Measurements from ENCODE around the gene PRICKLE1.

PRICKLE1 gene

DNA sequence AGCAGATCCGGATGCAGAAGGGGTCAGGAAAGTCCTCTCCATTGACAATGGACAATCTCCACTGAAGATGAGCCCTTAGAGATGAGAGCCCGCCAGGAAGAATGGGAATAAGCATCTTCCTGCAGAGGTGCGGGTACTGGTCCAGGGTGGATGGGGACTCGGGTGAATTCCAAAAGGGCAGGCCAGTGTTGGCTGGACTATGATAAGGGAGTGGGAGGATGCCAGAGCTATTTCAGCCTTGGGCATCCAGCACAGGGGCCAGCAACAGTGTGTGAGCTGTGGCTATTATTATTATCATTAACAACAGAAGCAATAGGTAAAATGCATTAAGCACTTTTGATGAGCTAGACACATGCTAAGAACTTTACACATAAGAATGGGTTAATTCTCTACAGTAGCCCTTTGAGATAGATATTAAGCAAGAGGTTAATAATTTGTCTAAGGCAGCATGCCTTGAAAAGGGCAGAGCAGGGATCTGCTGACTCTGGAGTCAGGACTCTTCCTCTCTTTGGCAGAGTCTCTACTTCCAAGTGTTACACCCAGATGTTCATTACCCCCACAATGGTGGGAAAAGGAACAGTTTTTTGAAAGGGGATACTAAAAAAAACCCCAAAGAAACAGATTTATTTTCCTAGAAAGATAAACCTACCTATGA lies 55.2 kb downstream of the PRICKLE1 start:
- Histone ChIP-seq H3K4me3 (ENCODE audit: low read depth, low read length, poor library complexity, severe bottlenecking) (no peak overlapping the region), H4K20me1 (ENCODE audit: insufficient read depth, low read length) (no peaks in the 10 kb centered on the region), H3K36me3 (ENCODE audit: insufficient read depth, low read length) (no peaks in the 10 kb centered on the region), H3K9me2 (ENCODE audit: low read depth, low read length) (no peaks in the 10 kb centered on the region), H3F3A (ENCODE audit: insufficient read depth, low read length) (no peaks in the 10 kb centered on the region), H3K9ac (ENCODE audit: low read length) (no peak overlapping the region), H2AFZ (ENCODE audit: low read length) (no peak overlapping the region), H3K27ac (ENCODE audit: low read depth, low read length, poor library complexity, severe bottlenecking) (no peak overlapping the region), H3K27me3 (ENCODE audit: insufficient read depth, low read length) (no peaks in the 10 kb centered on the region), H3K4me1 (ENCODE audit: insufficient read depth, low read length, severe bottlenecking) (no peaks in the 10 kb centered on the region), H3K4me2 (ENCODE audit: low read length) (no peak overlapping the region), H3K9me3 (ENCODE audit: low read length) (no peaks in the 10 kb centered on the region), H3K79me2 (ENCODE audit: insufficient read depth, low read length) (no peaks in the 10 kb centered on the region)
- TF ChIP-seq EZH2 (IDR thresholded peaks at IDR 0.05; ENCODE audit: borderline replicate concordance, low read length): no peak
- TF ChIP-seq, protein P1, sequence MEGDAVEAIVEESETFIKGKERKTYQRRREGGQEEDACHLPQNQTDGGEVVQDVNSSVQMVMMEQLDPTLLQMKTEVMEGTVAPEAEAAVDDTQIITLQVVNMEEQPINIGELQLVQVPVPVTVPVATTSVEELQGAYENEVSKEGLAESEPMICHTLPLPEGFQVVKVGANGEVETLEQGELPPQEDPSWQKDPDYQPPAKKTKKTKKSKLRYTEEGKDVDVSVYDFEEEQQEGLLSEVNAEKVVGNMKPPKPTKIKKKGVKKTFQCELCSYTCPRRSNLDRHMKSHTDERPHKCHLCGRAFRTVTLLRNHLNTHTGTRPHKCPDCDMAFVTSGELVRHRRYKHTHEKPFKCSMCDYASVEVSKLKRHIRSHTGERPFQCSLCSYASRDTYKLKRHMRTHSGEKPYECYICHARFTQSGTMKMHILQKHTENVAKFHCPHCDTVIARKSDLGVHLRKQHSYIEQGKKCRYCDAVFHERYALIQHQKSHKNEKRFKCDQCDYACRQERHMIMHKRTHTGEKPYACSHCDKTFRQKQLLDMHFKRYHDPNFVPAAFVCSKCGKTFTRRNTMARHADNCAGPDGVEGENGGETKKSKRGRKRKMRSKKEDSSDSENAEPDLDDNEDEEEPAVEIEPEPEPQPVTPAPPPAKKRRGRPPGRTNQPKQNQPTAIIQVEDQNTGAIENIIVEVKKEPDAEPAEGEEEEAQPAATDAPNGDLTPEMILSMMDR (IDR thresholded peaks at IDR 0.05; ENCODE audit: low read length): no peak

DNA sequence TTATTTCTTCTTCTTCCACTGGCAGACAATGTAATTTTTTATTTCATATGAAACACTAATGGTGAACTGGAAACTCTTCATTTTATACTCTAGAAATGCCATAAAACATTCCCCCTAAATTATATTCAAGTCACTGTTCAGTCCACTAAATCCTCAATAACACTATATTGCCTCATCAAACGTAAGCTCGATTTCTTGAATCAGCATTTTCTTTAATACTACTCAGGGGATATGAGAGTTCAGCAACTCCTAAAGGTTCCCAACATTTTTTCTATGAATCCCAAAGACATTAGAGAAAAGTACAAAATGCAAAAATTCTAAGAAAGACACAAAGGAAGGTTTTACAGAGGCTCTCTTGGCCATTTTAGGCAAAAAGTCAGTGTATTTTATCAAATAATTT lies 59.3 kb downstream of the PRICKLE1 start:
- no peaks in the 10 kb centered on the region for H3K79me2 ChIP-seq (ENCODE audit: insufficient read depth, low read length)
- no peaks in the 10 kb centered on the region for H3K27me3 ChIP-seq (ENCODE audit: insufficient read depth, low read length)
- H4K20me1 ChIP-seq (ENCODE audit: insufficient read depth, low read length): no peaks in the 10 kb centered on the region
- no peak overlapping the region for H3K27ac ChIP-seq (ENCODE audit: low read depth, low read length, poor library complexity, severe bottlenecking)
- H3K9ac ChIP-seq (ENCODE audit: low read length): no peak overlapping the region
- H3K4me3 ChIP-seq (ENCODE audit: low read depth, low read length, poor library complexity, severe bottlenecking): no peak overlapping the region
- no peaks in the 10 kb centered on the region for H3K36me3 ChIP-seq (ENCODE audit: insufficient read depth, low read length)
- no peak overlapping the region for H2AFZ ChIP-seq (ENCODE audit: low read length)
- no peaks in the 10 kb centered on the region for H3K9me2 ChIP-seq (ENCODE audit: low read depth, low read length)
- no peaks in the 10 kb centered on the region for H3K4me1 ChIP-seq (ENCODE audit: insufficient read depth, low read length, severe bottlenecking)
- H3F3A ChIP-seq (ENCODE audit: insufficient read depth, low read length): no peaks in the 10 kb centered on the region
- H3K4me2 ChIP-seq (ENCODE audit: low read length): no peak overlapping the region
- TF ChIP-seq, protein P1 (IDR thresholded peaks at IDR 0.05; ENCODE audit: low read length): no peak
- no peak for TF ChIP-seq EZH2 (IDR thresholded peaks at IDR 0.05; ENCODE audit: borderline replicate concordance, low read length)
- H3K9me3 ChIP-seq (ENCODE audit: low read length): no peaks in the 10 kb centered on the region

GRCh38 chr12:42525444-42525843 lies 64.1 kb downstream of the PRICKLE1 start:
- no peaks in the 10 kb centered on the region for H3K9me2 ChIP-seq (ENCODE audit: low read depth, low read length)
- H3K4me1 ChIP-seq (ENCODE audit: insufficient read depth, low read length, severe bottlenecking): no peaks in the 10 kb centered on the region
- H3K4me2 ChIP-seq (ENCODE audit: low read length): no peak overlapping the region
- H3F3A ChIP-seq (ENCODE audit: insufficient read depth, low read length): no peaks in the 10 kb centered on the region
- no peak overlapping the region for H3K9ac ChIP-seq (ENCODE audit: low read length)
- no peaks in the 10 kb centered on the region for H3K9me3 ChIP-seq (ENCODE audit: low read length)
- no peak overlapping the region for H2AFZ ChIP-seq (ENCODE audit: low read length)
- H3K79me2 ChIP-seq (ENCODE audit: insufficient read depth, low read length): no peaks in the 10 kb centered on the region
- no peaks in the 10 kb centered on the region for H4K20me1 ChIP-seq (ENCODE audit: insufficient read depth, low read length)
- no peak overlapping the region for H3K4me3 ChIP-seq (ENCODE audit: low read depth, low read length, poor library complexity, severe bottlenecking)
- TF ChIP-seq, protein P1 (IDR thresholded peaks at IDR 0.05; ENCODE audit: low read length): no peak
- no peak for TF ChIP-seq EZH2 (IDR thresholded peaks at IDR 0.05; ENCODE audit: borderline replicate concordance, low read length)
- no peaks in the 10 kb centered on the region for H3K27me3 ChIP-seq (ENCODE audit: insufficient read depth, low read length)
- H3K36me3 ChIP-seq (ENCODE audit: insufficient read depth, low read length): no peaks in the 10 kb centered on the region
- H3K27ac ChIP-seq (ENCODE audit: low read depth, low read length, poor library complexity, severe bottlenecking): no peak overlapping the region

Data from OCI-LY1 (cell line).